Measurements from ENCODE around the gene ID2. TPM values are rescaled to one million over a fixed set of nuclear protein-coding genes. Genes with fewer than 3 reads are reported as not detected.

ID2 gene
- total RNA-seq, 4 donors from 2014 or later = 329 to 437 (median 382) TPM

GRCh38 chr2:8639122-8639635 is 42.7 kb upstream of the ID2 start:
- in situ Hi-C loops (cut with MboI; ENCODE audit: low pct_ligation_motif_present in 1 of 4, low pct_unique_long_range_greater_than_20kb in 1 of 4, low sequenced_read_pairs in 3 of 4) = no loop called here
- TF ChIP-seq CTCF (IDR thresholded peaks at IDR 0.05) (no peak), POLR2A (IDR thresholded peaks at IDR 0.05) (no peak), EP300 (IDR thresholded peaks at IDR 0.05; ENCODE audit: low read depth) (no peak), POLR2AphosphoS5 (IDR thresholded peaks at IDR 0.05) (no peak)
- H3K27me3 ChIP-seq = no peaks in the 10 kb centered on the region
- intact Hi-C loops (cut with DNase I; ENCODE audit: low total_unique reads) = no loop called here
- H3K4me1 ChIP-seq = peaks cover 0 to 9% (median 3%) of the 10 kb centered on the region in 4 donors
- H3K27ac ChIP-seq = no peak overlapping the region
- H3K36me3 ChIP-seq = no peaks in the 10 kb centered on the region
- no peak for DNase-seq
- no peak overlapping the region for H3K4me3 ChIP-seq
- WGBS, 2 donors (ENCODE audit: low coverage in 1 of 2) = 90% methylated on average over 5 of the region's 5 CpGs; no CpG with 5 or more reads in 1 of the 2 donors
- no peaks in the 10 kb centered on the region for H3K9me3 ChIP-seq

GRCh38 chr2:8640498-8640897 is 41.4 kb upstream of the ID2 start:
- Histone ChIP-seq H3K4me3 (no peak overlapping the region), H3K36me3 (no peaks in the 10 kb centered on the region), H3K9me3 (no peaks in the 10 kb centered on the region), H3K4me1 (peaks cover 0 to 9% (median 3%) of the 10 kb centered on the region in 4 donors), H3K27me3 (no peaks in the 10 kb centered on the region), H3K27ac (no peak overlapping the region)
- intact Hi-C loops (cut with DNase I; ENCODE audit: low total_unique reads) = no loop called here
- TF ChIP-seq POLR2A (IDR thresholded peaks at IDR 0.05) (no peak), EP300 (IDR thresholded peaks at IDR 0.05; ENCODE audit: low read depth) (no peak), POLR2AphosphoS5 (IDR thresholded peaks at IDR 0.05) (no peak)
- no peak for DNase-seq
- in situ Hi-C loops (cut with MboI; ENCODE audit: low pct_ligation_motif_present in 1 of 4, low pct_unique_long_range_greater_than_20kb in 1 of 4, low sequenced_read_pairs in 3 of 4) = no loop called here
- WGBS, 2 donors (ENCODE audit: low coverage in 1 of 2) = 94% methylated on average over 8 of the region's 8 CpGs; no CpG with 5 or more reads in 1 of the 2 donors

- H3K4me1 ChIP-seq = peaks cover 0 to 6% (median 1%) of the 10 kb centered on the region in 4 donors
- no peak overlapping the region for H3K27ac ChIP-seq
- intact Hi-C loops (cut with DNase I; ENCODE audit: low total_unique reads) (no loop called here), in situ Hi-C loops (cut with MboI; ENCODE audit: low pct_ligation_motif_present in 1 of 4, low pct_unique_long_range_greater_than_20kb in 1 of 4, low sequenced_read_pairs in 3 of 4) (no loop called here)
- no peaks in the 10 kb centered on the region for H3K27me3 ChIP-seq
- TF ChIP-seq EP300 (IDR thresholded peaks at IDR 0.05; ENCODE audit: low read depth) (no peak), POLR2A (IDR thresholded peaks at IDR 0.05) (no peak), POLR2AphosphoS5 (IDR thresholded peaks at IDR 0.05) (no peak), CTCF (IDR thresholded peaks at IDR 0.05) (no peak)
- 91% methylated on average over 4 to 16 of the region's 16 CpGs for WGBS, 2 donors (ENCODE audit: low coverage in 1 of 2)
- H3K36me3 ChIP-seq = no peaks in the 10 kb centered on the region
- H3K4me3 ChIP-seq = no peak overlapping the region
- H3K9me3 ChIP-seq = no peaks in the 10 kb centered on the region
- no peak for DNase-seq
Measured at GRCh38 chr2:8641301-8641965, 40.4 kb upstream of the ID2 start.

GRCh38 chr2:8642366-8643068 is 39.3 kb upstream of the ID2 start:
- H3K4me1 ChIP-seq = no peaks in the 10 kb centered on the region
- 79 to 87% methylated on average over 9 to 12 of the region's 12 CpGs for whole genome bisulfite sequencing, 2 donors (ENCODE audit: low coverage in 1 of 2)
- TF ChIP-seq EP300 (IDR thresholded peaks at IDR 0.05; ENCODE audit: low read depth) (no peak), CTCF (IDR thresholded peaks at IDR 0.05) (no peak)
- intact Hi-C loops (cut with DNase I; ENCODE audit: low total_unique reads) = no loop called here
- in situ Hi-C loops (cut with MboI; ENCODE audit: low pct_ligation_motif_present in 1 of 4, low pct_unique_long_range_greater_than_20kb in 1 of 4, low sequenced_read_pairs in 3 of 4) = no loop called here
- H3K9me3 ChIP-seq = no peaks in the 10 kb centered on the region
- H3K27ac ChIP-seq = no peak overlapping the region
- DNase-seq = no peak
- no peaks in the 10 kb centered on the region for H3K27me3 ChIP-seq
- no peaks in the 10 kb centered on the region for H3K36me3 ChIP-seq
- no peak overlapping the region for H3K4me3 ChIP-seq

All from transverse colon (tissue), 4 donors.